Nephron (organoid): ENCODE data around the gene FBXO2.

ENCODE experiments used
- H3K27ac Mint-ChIP-seq, 3 experiments: 2 replicates each; pipeline ENCODE4 v1.8.0; 2020; ENCODE audit warnings: mixed read lengths in 3 of 3, mild to moderate bottlenecking in 2 of 3, moderate library complexity in 1 of 3
- H3K27me3 Mint-ChIP-seq: 2 replicates; pipeline ENCODE4 v1.8.0; 2021; ENCODE audit warnings: low read depth, mild to moderate bottlenecking, moderate library complexity, mixed read lengths
- H3K36me3 Mint-ChIP-seq: 2 replicates; pipeline ENCODE4 v1.8.0; 2020; ENCODE audit warnings: low read depth, mixed read lengths
- H3K4me1 Mint-ChIP-seq: 2 replicates; pipeline ENCODE4 v1.8.0; 2020; ENCODE audit warnings: mixed read lengths
- H3K4me3 Mint-ChIP-seq, 3 experiments: 2 replicates each; pipeline ENCODE4 v1.8.0; 2020; ENCODE audit warnings: mild to moderate bottlenecking in 3 of 3, mixed read lengths in 3 of 3, moderate library complexity in 2 of 3
- H3K9me3 Mint-ChIP-seq: 2 replicates; pipeline ENCODE4 v1.8.0; 2020; ENCODE audit warnings: mixed read lengths
- CTCF ChIP-seq, 3 experiments: fragments of 200-600 bp; sonication (generic); IDR thresholded peaks; one replicate each; pipeline ENCODE4 v1.5.0; 2021; ENCODE audit warnings: antibody characterized with exemption in 3 of 3; ENCODE audit not compliant: unreplicated experiment in 3 of 3

Gene FBXO2

GRCh38 chr1:11629184-11630016, 24.8 kb downstream of the FBXO2 start:
- no peaks in the 10 kb centered on the region for H3K4me1 Mint-ChIP-seq
- peaks cover 37% of the 10 kb centered on the region for H3K27me3 Mint-ChIP-seq
- TF ChIP-seq CTCF (IDR thresholded peaks at IDR 0.05; ENCODE audit: unreplicated experiment in 3 of 3), result no peak
- H3K9me3 Mint-ChIP-seq, result no peaks in the 10 kb centered on the region
- no peak overlapping the region for H3K4me3 Mint-ChIP-seq
- H3K36me3 Mint-ChIP-seq, result no peaks in the 10 kb centered on the region
- no peak overlapping the region for H3K27ac Mint-ChIP-seq

- no peaks in the 10 kb centered on the region for H3K4me1 Mint-ChIP-seq
- no peak overlapping the region for H3K27ac Mint-ChIP-seq
- peaks cover 37% of the 10 kb centered on the region for H3K27me3 Mint-ChIP-seq
- no peak overlapping the region for H3K4me3 Mint-ChIP-seq
- no peaks in the 10 kb centered on the region for H3K9me3 Mint-ChIP-seq
- TF ChIP-seq CTCF (IDR thresholded peaks at IDR 0.05; ENCODE audit: unreplicated experiment in 3 of 3), result no peak
- no peaks in the 10 kb centered on the region for H3K36me3 Mint-ChIP-seq
Measured at GRCh38 chr1:11628767-11629166, 25.5 kb downstream of the FBXO2 start.

GRCh38 chr1:11626551-11626950, 27.7 kb downstream of the FBXO2 start:
- Mint-ChIP-seq H3K27me3 (peaks cover 30% of the 10 kb centered on the region), H3K9me3 (no peaks in the 10 kb centered on the region), H3K4me1 (no peaks in the 10 kb centered on the region), H3K4me3 (no peak overlapping the region), H3K27ac (no peak overlapping the region), H3K36me3 (no peaks in the 10 kb centered on the region)
- TF ChIP-seq CTCF (IDR thresholded peaks at IDR 0.05; ENCODE audit: unreplicated experiment in 3 of 3), result no peak

GRCh38 chr1:11623702-11624101, 30.5 kb downstream of the FBXO2 start:
- no peak for TF ChIP-seq CTCF (IDR thresholded peaks at IDR 0.05; ENCODE audit: unreplicated experiment in 3 of 3)
- Mint-ChIP-seq H3K4me1 (no peaks in the 10 kb centered on the region), H3K4me3 (no peak overlapping the region), H3K9me3 (no peaks in the 10 kb centered on the region), H3K36me3 (no peaks in the 10 kb centered on the region), H3K27me3 (peaks cover 20% of the 10 kb centered on the region), H3K27ac (no peak overlapping the region)

- H3K9me3 Mint-ChIP-seq, result no peaks in the 10 kb centered on the region
- no peaks in the 10 kb centered on the region for H3K36me3 Mint-ChIP-seq
- no peaks in the 10 kb centered on the region for H3K4me1 Mint-ChIP-seq
- H3K27me3 Mint-ChIP-seq, result peaks cover 25% of the 10 kb centered on the region
- no peak overlapping the region for H3K27ac Mint-ChIP-seq
- TF ChIP-seq CTCF (IDR thresholded peaks at IDR 0.05; ENCODE audit: unreplicated experiment in 3 of 3), result no peak
- no peak overlapping the region for H3K4me3 Mint-ChIP-seq
Measured at GRCh38 chr1:11622398-11622797, 31.8 kb downstream of the FBXO2 start.

- H3K4me3 Mint-ChIP-seq, result no peak overlapping the region
- no peaks in the 10 kb centered on the region for H3K36me3 Mint-ChIP-seq
- peaks cover 19% of the 10 kb centered on the region for H3K27me3 Mint-ChIP-seq
- H3K27ac Mint-ChIP-seq, result no peak overlapping the region
- H3K9me3 Mint-ChIP-seq, result no peaks in the 10 kb centered on the region
- H3K4me1 Mint-ChIP-seq, result no peaks in the 10 kb centered on the region
- TF ChIP-seq CTCF (IDR thresholded peaks at IDR 0.05; ENCODE audit: unreplicated experiment in 3 of 3), result no peak
Measured at GRCh38 chr1:11620924-11621323, 33.3 kb downstream of the FBXO2 start.
